Measurements from ENCODE around the gene PYGB.

PYGB gene

GRCh38 chr20:25277051-25277801 is 29.3 kb downstream of the PYGB start:
- Mint-ChIP-seq H3K9me3 (no peaks in the 10 kb centered on the region), H3K4me1 (ENCODE audit: low read depth in 2 of 2) (peaks cover 3 to 6% of the 10 kb centered on the region in 2 donors), H3K36me3 (ENCODE audit: insufficient read depth) (peaks cover 29% of the 10 kb centered on the region), H3K4me3 (no peak overlapping the region), H3K27ac (peak overlapping the region in 1 of 2 donors; percentile 54), H3K27me3 (no peaks in the 10 kb centered on the region)
- DNase-seq (no peak), ATAC-seq (replicated peaks) (no peak)

- DNase-seq (no peak), ATAC-seq (replicated peaks) (no peak)
- H3K36me3 Mint-ChIP-seq (ENCODE audit: insufficient read depth) = peaks cover 30% of the 10 kb centered on the region
- peak overlapping the region in 1 of 2 donors; percentile 54 for H3K27ac Mint-ChIP-seq
- peaks cover 3 to 6% of the 10 kb centered on the region in 2 donors for H3K4me1 Mint-ChIP-seq (ENCODE audit: low read depth in 2 of 2)
- no peaks in the 10 kb centered on the region for H3K27me3 Mint-ChIP-seq
- no peak overlapping the region for H3K4me3 Mint-ChIP-seq
- no peaks in the 10 kb centered on the region for H3K9me3 Mint-ChIP-seq
These were observed 30.1 kb downstream of the PYGB start for GRCh38 chr20:25277941-25278521.

GRCh38 chr20:25278636-25279361 is 30.9 kb downstream of the PYGB start:
- no peaks in the 10 kb centered on the region for H3K9me3 Mint-ChIP-seq
- no peak for DNase-seq
- peaks cover 4 to 6% of the 10 kb centered on the region in 2 donors for H3K4me1 Mint-ChIP-seq (ENCODE audit: low read depth in 2 of 2)
- no peak overlapping the region for H3K27ac Mint-ChIP-seq
- no peak overlapping the region for H3K4me3 Mint-ChIP-seq
- ATAC-seq (replicated peaks) = no peak
- H3K36me3 Mint-ChIP-seq (ENCODE audit: insufficient read depth) = peaks cover 27% of the 10 kb centered on the region
- H3K27me3 Mint-ChIP-seq = no peaks in the 10 kb centered on the region

- peaks cover 23% of the 10 kb centered on the region for H3K36me3 Mint-ChIP-seq (ENCODE audit: insufficient read depth)
- H3K4me1 Mint-ChIP-seq (ENCODE audit: low read depth in 2 of 2) = peaks cover 5 to 6% of the 10 kb centered on the region in 2 donors
These were observed 31.5 kb downstream of the PYGB start for GRCh38 chr20:25279403-25279802.

GRCh38 chr20:25280051-25280573 is 32.2 kb downstream of the PYGB start:
- Mint-ChIP-seq H3K27ac (no peak overlapping the region), H3K36me3 (ENCODE audit: insufficient read depth) (peaks cover 23% of the 10 kb centered on the region), H3K4me3 (no peak overlapping the region), H3K27me3 (no peaks in the 10 kb centered on the region), H3K4me1 (ENCODE audit: low read depth in 2 of 2) (peaks cover 5% of the 10 kb centered on the region in 2 donors), H3K9me3 (no peaks in the 10 kb centered on the region)
- ATAC-seq (replicated peaks) (no peak), DNase-seq (no peak)

More at GRCh38 chr20:25279403-25279802, 31.5 kb downstream of the PYGB start:
- H3K4me3 Mint-ChIP-seq = no peak overlapping the region
- ATAC-seq (replicated peaks) = no peak
- DNase-seq = no peak
- no peaks in the 10 kb centered on the region for H3K9me3 Mint-ChIP-seq
- no peaks in the 10 kb centered on the region for H3K27me3 Mint-ChIP-seq
- H3K27ac Mint-ChIP-seq = no peak overlapping the region

- no peaks in the 10 kb centered on the region for H3K9me3 Mint-ChIP-seq
- ATAC-seq (replicated peaks) (no peak), DNase-seq (no peak)
- H3K27me3 Mint-ChIP-seq = no peaks in the 10 kb centered on the region
- no peak overlapping the region for H3K27ac Mint-ChIP-seq
- peaks cover 22% of the 10 kb centered on the region for H3K36me3 Mint-ChIP-seq (ENCODE audit: insufficient read depth)
- H3K4me1 Mint-ChIP-seq (ENCODE audit: low read depth in 2 of 2) = peaks cover 0 to 2% of the 10 kb centered on the region in 2 donors
- H3K4me3 Mint-ChIP-seq = no peak overlapping the region
These were observed 33.0 kb downstream of the PYGB start for GRCh38 chr20:25280574-25281535.

- no peak for DNase-seq
- Mint-ChIP-seq H3K36me3 (ENCODE audit: insufficient read depth) (peaks cover 22% of the 10 kb centered on the region), H3K27ac (no peak overlapping the region), H3K9me3 (no peaks in the 10 kb centered on the region), H3K4me1 (ENCODE audit: low read depth in 2 of 2) (peaks cover 0 to 2% of the 10 kb centered on the region in 2 donors), H3K4me3 (no peak overlapping the region), H3K27me3 (no peaks in the 10 kb centered on the region)
- ATAC-seq (replicated peaks) = no peak
These were observed 33.7 kb downstream of the PYGB start for GRCh38 chr20:25281541-25281991.

GRCh38 chr20:25282034-25282781 is 34.3 kb downstream of the PYGB start:
- peaks cover 23% of the 10 kb centered on the region for H3K36me3 Mint-ChIP-seq (ENCODE audit: insufficient read depth)
- H3K27ac Mint-ChIP-seq = peak overlapping the region; percentile 67 to 74
- H3K4me3 Mint-ChIP-seq = no peak overlapping the region
- peaks cover 0 to 2% of the 10 kb centered on the region in 2 donors for H3K4me1 Mint-ChIP-seq (ENCODE audit: low read depth in 2 of 2)
- H3K9me3 Mint-ChIP-seq = no peaks in the 10 kb centered on the region
- DNase-seq = no peak
- no peak for ATAC-seq (replicated peaks)
- H3K27me3 Mint-ChIP-seq = no peaks in the 10 kb centered on the region

GRCh38 chr20:25282796-25283195 is 34.9 kb downstream of the PYGB start:
- no peak for ATAC-seq (replicated peaks)
- Mint-ChIP-seq H3K4me1 (ENCODE audit: low read depth in 2 of 2) (peaks cover 0 to 2% of the 10 kb centered on the region in 2 donors), H3K27me3 (no peaks in the 10 kb centered on the region), H3K9me3 (no peaks in the 10 kb centered on the region), H3K27ac (peak overlapping the region; percentile 67 to 74), H3K4me3 (no peak overlapping the region), H3K36me3 (ENCODE audit: insufficient read depth) (peaks cover 24% of the 10 kb centered on the region)
- DNase-seq = no peak

- ATAC-seq (replicated peaks) = no peak
- DNase-seq = no peak
- H3K4me3 Mint-ChIP-seq = no peak overlapping the region
These were observed 35.5 kb downstream of the PYGB start for GRCh38 chr20:25283221-25283951.

GRCh38 chr20:25284131-25284601 is 36.3 kb downstream of the PYGB start:
- DNase-seq (no peak), ATAC-seq (replicated peaks) (no peak)
- Mint-ChIP-seq H3K27ac (peak overlapping the region in 1 of 2 donors; percentile 70), H3K4me3 (no peak overlapping the region), H3K36me3 (ENCODE audit: insufficient read depth) (peaks cover 21% of the 10 kb centered on the region), H3K27me3 (no peaks in the 10 kb centered on the region), H3K9me3 (no peaks in the 10 kb centered on the region), H3K4me1 (ENCODE audit: low read depth in 2 of 2) (peaks cover 0 to 2% of the 10 kb centered on the region in 2 donors)

More at GRCh38 chr20:25283221-25283951, 35.5 kb downstream of the PYGB start:
- peak overlapping the region; percentile 70 to 74 for H3K27ac Mint-ChIP-seq
- H3K36me3 Mint-ChIP-seq (ENCODE audit: insufficient read depth) = peaks cover 20% of the 10 kb centered on the region
- no peaks in the 10 kb centered on the region for H3K9me3 Mint-ChIP-seq
- peaks cover 0 to 2% of the 10 kb centered on the region in 2 donors for H3K4me1 Mint-ChIP-seq (ENCODE audit: low read depth in 2 of 2)
- H3K27me3 Mint-ChIP-seq = no peaks in the 10 kb centered on the region

Data from effector memory CD8-positive, alpha-beta T cell (primary cell).